Transverse colon (tissue), 4 donors: Measurements from ENCODE around the gene PLAGL2.
"Not testable (repeated sequence)": the region's sequence is repeated elsewhere in the genome, so short reads cannot be mapped to it uniquely, and the experiment has no call there.

ENCODE experiments used
- CTCF ChIP-seq, 5 experiments: fragments of 200-600 bp in 3 of 5; fragments of 450-650 bp in 2 of 5; sonication (generic) in 3 of 5; IDR thresholded peaks; 1 replicate in 2 of 5; 2 replicates in 3 of 5; pipeline ENCODE4 v1.5.1; 2016 to 2017; ENCODE audit warnings: antibody characterized with exemption in 5 of 5, inconsistent platforms in 3 of 5, mild to moderate bottlenecking in 2 of 5, moderate library complexity in 1 of 5
- EP300 ChIP-seq: sonication (generic); formaldehyde crosslinking; IDR thresholded peaks from one replicate; pipeline ENCODE4 v1.6.1; 2017; ENCODE audit warnings: antibody characterized with exemption, low read depth
- POLR2A ChIP-seq: fragments of 450-650 bp; IDR thresholded peaks from one replicate; pipeline ENCODE4 v1.6.1; 2016; ENCODE audit warnings: antibody characterized with exemption, mild to moderate bottlenecking, moderate library complexity
- POLR2AphosphoS5 ChIP-seq, 3 donors: sonication (generic); formaldehyde crosslinking; IDR thresholded peaks; one replicate each; pipeline ENCODE4 v1.6.1; 2016; ENCODE audit warnings: antibody characterized with exemption in 3 of 3

GRCh38 chr20:32197136-32197535 lies 10.4 kb downstream of the PLAGL2 start:
- not testable (repeated sequence) for TF ChIP-seq CTCF (IDR thresholded peaks at IDR 0.05); POLR2A; POLR2AphosphoS5 (IDR thresholded peaks at IDR 0.05); EP300
